D721Med (cell line): ENCODE data around the gene DVL1.

ENCODE experiments used
- DNase-seq: peaks from one replicate; pipeline ENCODE4 v3.0.0; 2011; ENCODE audit warnings: low spot score; ENCODE audit not compliant: insufficient read length
- FAIRE-seq: peaks from 2 replicates; lab custom pipeline; 2011; peaks lifted over from hg19 to GRCh38; lab: Jason Lieb, UNC
- TF ChIP-seq, protein P1 (sequence below): IDR thresholded peaks from 2 replicates; pipeline ENCODE4 v1.5.1; 2012; ENCODE audit warnings: mild to moderate bottlenecking, control low read depth; ENCODE audit not compliant: insufficient read depth; ENCODE audit errors: missing control alignments

Gene DVL1

DNA sequence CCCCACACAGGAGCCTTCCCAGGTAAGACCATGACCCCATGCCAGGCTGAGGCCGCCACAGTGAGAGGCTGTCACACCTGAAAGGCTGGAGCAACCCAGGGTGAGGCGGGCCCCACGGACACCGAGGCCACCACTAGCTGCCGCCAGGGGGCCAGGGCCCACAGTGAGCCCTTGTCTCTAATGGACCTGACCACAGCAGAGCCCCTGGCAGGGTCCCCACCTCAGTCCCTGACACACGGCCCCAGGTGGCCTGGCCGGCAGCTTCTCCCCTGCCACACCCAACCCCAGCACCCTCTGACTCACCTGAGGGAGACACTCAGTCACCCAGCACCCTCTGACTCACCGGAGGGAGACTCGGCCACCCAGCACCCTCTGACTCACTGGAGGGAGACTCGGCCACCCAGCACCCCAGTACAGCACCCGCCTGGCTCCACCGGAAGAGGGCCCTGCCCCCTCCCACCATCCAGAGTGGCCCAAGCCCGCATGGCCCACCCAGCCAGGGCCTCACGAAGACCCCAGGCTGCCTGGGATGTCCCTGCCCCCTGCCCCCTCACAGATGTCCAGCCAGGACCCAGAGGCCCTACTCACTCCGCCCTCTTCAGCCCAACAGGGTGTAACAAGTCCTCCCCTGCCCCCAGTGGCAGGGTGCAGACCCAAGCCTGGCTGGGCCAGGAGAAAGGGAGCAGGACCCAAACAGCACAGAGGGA, 4.4 kb downstream of the DVL1 start:
- FAIRE-seq (no peak), DNase-seq (no peak)
- TF ChIP-seq, protein P1, sequence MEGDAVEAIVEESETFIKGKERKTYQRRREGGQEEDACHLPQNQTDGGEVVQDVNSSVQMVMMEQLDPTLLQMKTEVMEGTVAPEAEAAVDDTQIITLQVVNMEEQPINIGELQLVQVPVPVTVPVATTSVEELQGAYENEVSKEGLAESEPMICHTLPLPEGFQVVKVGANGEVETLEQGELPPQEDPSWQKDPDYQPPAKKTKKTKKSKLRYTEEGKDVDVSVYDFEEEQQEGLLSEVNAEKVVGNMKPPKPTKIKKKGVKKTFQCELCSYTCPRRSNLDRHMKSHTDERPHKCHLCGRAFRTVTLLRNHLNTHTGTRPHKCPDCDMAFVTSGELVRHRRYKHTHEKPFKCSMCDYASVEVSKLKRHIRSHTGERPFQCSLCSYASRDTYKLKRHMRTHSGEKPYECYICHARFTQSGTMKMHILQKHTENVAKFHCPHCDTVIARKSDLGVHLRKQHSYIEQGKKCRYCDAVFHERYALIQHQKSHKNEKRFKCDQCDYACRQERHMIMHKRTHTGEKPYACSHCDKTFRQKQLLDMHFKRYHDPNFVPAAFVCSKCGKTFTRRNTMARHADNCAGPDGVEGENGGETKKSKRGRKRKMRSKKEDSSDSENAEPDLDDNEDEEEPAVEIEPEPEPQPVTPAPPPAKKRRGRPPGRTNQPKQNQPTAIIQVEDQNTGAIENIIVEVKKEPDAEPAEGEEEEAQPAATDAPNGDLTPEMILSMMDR = peak; percentile 21

DNA sequence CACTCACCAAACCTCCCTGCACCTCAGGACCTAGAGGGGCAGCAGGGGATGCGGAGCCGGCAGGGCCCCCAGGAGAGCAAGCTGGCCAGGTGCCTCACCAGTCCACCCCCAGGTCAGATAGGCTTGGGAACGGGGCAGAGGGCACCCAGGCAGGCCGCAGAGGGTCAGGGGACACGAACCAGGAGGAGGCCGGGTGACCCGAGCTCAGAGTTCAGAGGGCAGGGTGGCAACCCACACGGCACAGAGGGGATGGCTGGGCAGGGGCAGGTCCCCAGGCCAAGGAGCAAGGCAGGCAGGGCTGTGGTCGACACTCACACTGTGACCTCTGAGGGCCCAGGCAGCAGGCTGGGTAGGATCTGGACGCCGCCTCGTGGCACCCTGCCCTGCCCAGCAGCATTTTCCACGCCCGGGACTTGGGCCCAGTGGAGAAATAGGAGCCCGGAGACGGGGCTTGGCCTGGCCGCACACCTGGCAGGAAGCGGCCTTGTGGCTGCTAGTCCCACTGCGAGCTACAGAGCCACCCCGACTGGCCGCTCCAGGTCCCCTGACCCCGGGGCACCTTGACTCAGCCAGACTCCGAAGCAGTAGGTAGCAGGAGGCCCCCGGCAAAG, 5.3 kb downstream of the DVL1 start:
- FAIRE-seq = no peak

GRCh38 chr1:1342584-1343115, 6.6 kb downstream of the DVL1 start:
- TF ChIP-seq, protein P1 = no peak
- no peak for DNase-seq
- no peak for FAIRE-seq

More for the DNA sequence above, 5.3 kb downstream of the DVL1 start:
- TF ChIP-seq, protein P1 = no peak
- no peak for DNase-seq

- DNase-seq (no peak), FAIRE-seq (no peak)
- TF ChIP-seq, protein P1 = no peak
Observed at GRCh38 chr1:1342061-1342562, 7.1 kb downstream of the DVL1 start.

DNA sequence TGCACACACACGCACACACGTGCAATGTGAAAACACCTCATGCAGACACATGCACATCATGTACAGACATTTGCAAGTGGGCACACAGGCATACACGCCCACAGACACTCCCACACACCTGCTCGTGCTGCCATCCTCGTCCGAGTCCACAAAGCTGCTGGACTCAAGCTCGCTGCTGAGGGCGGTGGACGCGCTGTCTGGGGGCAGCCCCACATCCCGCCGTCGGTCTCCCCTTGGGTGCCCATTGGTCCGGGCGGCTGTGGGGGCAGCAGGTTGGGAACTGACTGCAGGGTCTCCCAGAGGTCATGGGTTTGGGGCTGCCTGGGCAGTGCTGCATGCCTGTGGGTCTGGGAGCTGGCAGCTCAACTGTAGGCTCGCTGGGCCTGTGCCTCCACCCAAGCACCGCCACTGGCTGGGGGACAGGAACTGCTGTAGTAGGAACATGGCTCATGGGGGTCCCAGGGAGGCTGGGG, 7.6 kb downstream of the DVL1 start:
- TF ChIP-seq, protein P1 = no peak
- FAIRE-seq = no peak
- no peak for DNase-seq

- DNase-seq (no peak), FAIRE-seq (no peak)
- TF ChIP-seq, protein P1 = no peak
Observed at GRCh38 chr1:1340791-1341548, 8.2 kb downstream of the DVL1 start.
